ENCODE data around the gene FAM53B.

DNA sequence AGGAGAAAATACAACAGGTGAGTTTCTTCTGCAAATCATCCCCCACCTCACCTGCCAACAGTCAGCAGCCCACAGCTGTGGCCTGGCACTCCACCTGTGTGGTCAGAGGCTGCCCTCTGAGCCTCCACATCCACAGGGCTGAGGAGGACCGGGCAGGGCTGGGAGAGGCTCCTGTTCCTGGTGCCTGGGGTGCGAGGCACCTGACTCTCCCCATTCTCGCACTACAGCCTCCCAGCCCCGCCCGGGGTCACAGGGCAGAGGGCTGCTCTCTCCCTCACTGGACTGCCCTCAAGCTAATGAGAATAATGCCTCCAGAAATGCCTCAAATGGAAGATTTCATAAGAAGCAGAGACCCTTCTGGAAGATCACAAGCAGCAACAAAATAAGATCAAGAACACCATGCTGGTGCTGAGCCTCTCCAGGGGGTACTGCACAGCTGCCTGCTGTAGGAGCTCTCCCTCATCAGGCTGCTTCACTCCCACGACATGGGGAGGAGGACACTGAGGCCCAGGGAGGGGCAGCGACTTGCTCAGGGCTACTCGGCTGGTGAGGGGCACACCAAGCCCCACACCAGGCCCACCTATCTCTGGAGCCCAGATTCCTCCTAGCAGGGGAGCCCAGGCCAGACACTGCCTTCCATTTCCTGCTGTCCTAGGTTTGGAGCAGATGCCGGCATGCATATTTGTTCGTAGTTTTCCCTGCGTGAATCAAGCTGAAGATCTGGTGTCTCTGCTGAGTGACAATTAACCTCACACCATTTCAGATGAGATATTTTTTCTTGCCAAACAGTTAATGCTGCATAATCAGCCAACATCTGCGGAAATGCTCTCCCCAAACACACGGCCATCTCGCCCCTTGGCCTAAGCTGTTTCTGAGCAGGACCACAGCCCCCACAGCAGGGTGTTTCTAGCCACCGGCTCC lies 76.5 kb downstream of the FAM53B start:
- no peak for TF ChIP-seq CTCF (IDR thresholded peaks at IDR 0.05 in 4 of 5, conservative IDR thresholded peaks at IDR 0.05 in 1 of 5)
- no peak for TF ChIP-seq POLR2A (IDR thresholded peaks at IDR 0.05)

All from gastrocnemius medialis (tissue), 4 donors.